AG04450 (cell line): Measurements from ENCODE around the gene VCAM1. TPM values are rescaled to one million over a fixed set of nuclear protein-coding genes. Genes with fewer than 3 reads are reported as not detected.
A peak's percentile ranks its signal among the peaks of the same experiment; 100 is the strongest.

Experiments used
- CTCF ChIA-PET: fragments of 300-600, 350-600 bp; formaldehyde crosslinking; extraction: SDS; loops from one replicate; lab custom pipeline; 2022; ENCODE audit warnings: antibody characterized with exemption, inconsistent platforms; lab: Charles Lee
- POLR2A ChIA-PET: fragments of 350-600 bp; formaldehyde crosslinking; extraction: SDS; loops from one replicate; lab custom pipeline; 2021; ENCODE audit warnings: antibody characterized with exemption, inconsistent platforms; lab: Yijun Ruan, JAX
- DNase-seq: peaks from one replicate; pipeline ENCODE4 v3.0.0-alpha.2; 2011; ENCODE audit warnings: low read depth, low spot score
- H3K27ac ChIP-seq: one replicate; pipeline ENCODE4 v1.5.1; 2012; ENCODE audit warnings: low read depth, low read length, control low read depth
- H3K27me3 ChIP-seq: one replicate; pipeline ENCODE4 v1.6.0; 2012; ENCODE audit warnings: low read length; ENCODE audit not compliant: control insufficient read depth, insufficient read depth
- H3K4me3 ChIP-seq: 2 replicates; pipeline ENCODE4 v1.5.1; 2011; ENCODE audit warnings: mild to moderate bottlenecking, low read depth, low read length, control low read depth
- H3K9me3 ChIP-seq: 2 replicates; pipeline ENCODE4 v1.5.1; 2012; ENCODE audit warnings: low read length; ENCODE audit not compliant: control insufficient read depth, insufficient read depth
- CTCF ChIP-seq: IDR thresholded peaks from 2 replicates; pipeline ENCODE4 v1.5.1; 2011; ENCODE audit warnings: low read depth, low read length, control low read depth, inconsistent platforms
- polyA plus RNA-seq: library from polyadenylated mRNA; depleted of rRNA; stranded (reverse); fragments of >200 nt; gene quantifications from 2 replicates; pipeline ENCODE4 v1.2.3, GENCODE V29; 2011

Gene VCAM1
- polyA plus RNA-seq, 1 experiment = 40.3 TPM

DNA sequence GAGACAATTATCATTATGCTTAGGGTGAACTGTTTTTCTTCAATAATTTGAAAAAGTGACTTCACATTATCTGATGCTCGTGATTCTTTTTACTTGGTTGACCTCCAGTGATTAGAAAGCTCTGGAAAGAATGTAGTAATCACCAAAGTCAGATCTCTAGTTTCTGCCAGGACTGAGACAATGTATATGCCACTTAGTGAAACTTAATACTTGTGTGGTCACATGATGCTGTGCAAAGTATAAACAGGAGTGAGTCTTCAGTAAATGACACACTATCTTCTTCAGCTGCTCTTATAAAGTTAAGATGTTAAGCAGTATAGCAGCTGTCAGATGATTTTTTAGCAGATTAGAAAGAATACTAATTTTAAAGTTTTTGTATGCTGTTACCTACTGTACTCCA lies 17.2 kb downstream of the VCAM1 start:
- H3K27me3 ChIP-seq = no peaks in the 10 kb centered on the region
- CTCF ChIA-PET = interaction anchor here (1.8 kb wide), 1 partner anchor 273 kb away, joined by 5 read pairs; no protein-coding TSS in a partner anchor
- no peaks in the 10 kb centered on the region; the same call in 1 of the 2 replicates for H3K9me3 ChIP-seq
- TF ChIP-seq CTCF = no peak
- POLR2A ChIA-PET = interaction anchor here (0.9 to 1.5 kb wide), 6 partner anchors 15 to 132 kb away, joined by 3 to 4 read pairs (median 4); partner anchors contain the start of gene VCAM1
- no peak overlapping the region for H3K4me3 ChIP-seq
- no peak overlapping the region for H3K27ac ChIP-seq
- peak; percentile 18 for DNase-seq

GRCh38 chr1:100746542-100746932 lies 27.0 kb downstream of the VCAM1 start:
- no peak for TF ChIP-seq CTCF
- DNase-seq = no peak
- CTCF ChIA-PET = no interaction called here
- Histone ChIP-seq H3K27ac (no peak overlapping the region), H3K9me3 (no peaks in the 10 kb centered on the region), H3K27me3 (no peaks in the 10 kb centered on the region), H3K4me3 (no peak overlapping the region)
- POLR2A ChIA-PET = no interaction called here

GRCh38 chr1:100747771-100748170 lies 28.2 kb downstream of the VCAM1 start:
- POLR2A ChIA-PET = no interaction called here
- H3K9me3 ChIP-seq = no peaks in the 10 kb centered on the region
- H3K27ac ChIP-seq = no peak overlapping the region

DNA sequence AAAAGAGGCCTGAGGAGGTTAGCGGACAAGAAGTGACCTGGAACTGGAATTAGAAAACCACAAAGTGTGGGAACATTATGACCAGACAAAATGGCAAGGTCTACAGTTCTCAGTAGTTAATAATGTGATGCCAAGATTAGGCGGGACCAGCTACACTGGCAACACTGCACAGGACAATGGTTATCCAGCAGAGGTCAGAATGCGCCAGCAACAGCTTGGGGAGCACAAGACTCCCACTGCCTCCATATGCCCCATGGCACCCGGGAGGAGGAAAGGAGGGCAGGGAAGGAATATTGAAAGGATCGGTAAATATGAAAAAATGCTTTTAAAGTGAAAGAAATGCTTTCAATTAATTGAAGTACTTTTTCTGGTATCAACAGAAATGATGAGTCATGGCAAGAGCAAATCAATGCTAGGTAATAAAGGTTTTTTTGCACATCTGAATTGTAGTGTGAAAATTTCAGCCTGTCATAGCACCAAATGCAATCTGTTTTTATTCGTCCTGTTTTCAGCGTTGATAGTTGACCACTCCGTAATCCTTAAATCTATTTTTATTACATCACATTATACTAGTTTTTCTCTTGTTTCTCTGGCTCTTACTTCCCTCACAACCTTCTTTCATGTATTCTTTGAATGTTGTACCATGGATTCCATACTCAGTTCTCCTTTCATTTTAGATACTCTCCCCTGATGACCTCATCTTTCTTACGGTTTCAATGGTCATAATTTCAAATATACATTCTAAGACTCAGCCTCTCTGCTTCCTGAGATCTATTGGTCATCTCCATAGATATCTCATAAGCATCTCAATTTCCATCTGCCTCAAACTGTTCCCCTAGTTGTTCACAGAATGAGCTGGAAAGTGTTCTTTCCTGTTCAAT lies 30.7 kb downstream of the VCAM1 start:
- ChIA-PET CTCF (interaction anchor here (0.5 kb wide), 1 partner anchor 984 kb away, joined by 3 read pairs; no protein-coding TSS in a partner anchor), POLR2A (no interaction called here)

More at GRCh38 chr1:100747771-100748170, 28.2 kb downstream of the VCAM1 start:
- DNase-seq = no peak
- TF ChIP-seq CTCF = no peak
- CTCF ChIA-PET = no interaction called here
- Histone ChIP-seq H3K4me3 (no peak overlapping the region), H3K27me3 (no peaks in the 10 kb centered on the region)

More for the DNA sequence above, 30.7 kb downstream of the VCAM1 start:
- DNase-seq = no peak
- Histone ChIP-seq H3K27ac (no peak overlapping the region), H3K27me3 (no peaks in the 10 kb centered on the region), H3K4me3 (no peak overlapping the region), H3K9me3 (no peaks in the 10 kb centered on the region)
- no peak for TF ChIP-seq CTCF
